Adipocyte (in vitro differentiated cells): ENCODE results near the gene ZNF236.
"Not testable (repeated sequence)": the region's sequence is repeated elsewhere in the genome, so short reads cannot be mapped to it uniquely, and the experiment has no call there.

ENCODE experiments used
- DNase-seq: peaks from one replicate; pipeline ENCODE4 v3.0.0-alpha.2; 2015; ENCODE audit warnings: low read depth
- H3K27me3 ChIP-seq: replicated peaks from 2 replicates; pipeline ENCODE4 v1.7.0; 2013; ENCODE audit warnings: mild to moderate bottlenecking, low read length, moderate library complexity; ENCODE audit not compliant: control insufficient read depth, insufficient read depth
- H3K36me3 ChIP-seq: 2 replicates; pipeline ENCODE4 v1.7.0; 2013; ENCODE audit warnings: low read length, mild to moderate bottlenecking, moderate library complexity; ENCODE audit not compliant: control insufficient read depth, insufficient read depth, severe bottlenecking
- H3K4me1 ChIP-seq: 2 replicates; pipeline ENCODE4 v1.7.0; 2013; ENCODE audit warnings: mild to moderate bottlenecking, low read length, moderate library complexity; ENCODE audit not compliant: control insufficient read depth, insufficient read depth
- H3K4me3 ChIP-seq: 2 replicates; pipeline ENCODE4 v1.7.0; 2013; ENCODE audit warnings: mild to moderate bottlenecking, low read length, moderate library complexity
- H3K9ac ChIP-seq: 2 replicates; pipeline ENCODE4 v1.7.0; 2013; ENCODE audit warnings: mild to moderate bottlenecking, low read length, moderate library complexity
- H3K9me3 ChIP-seq: 2 replicates; pipeline ENCODE4 v1.7.0; 2013; ENCODE audit warnings: mild to moderate bottlenecking, low read length, moderate library complexity; ENCODE audit not compliant: control insufficient read depth

ZNF236 gene

GRCh38 chr18:77015771-77016710, 193.7 kb downstream of the ZNF236 start:
- peaks cover 5% of the 10 kb centered on the region for H3K36me3 ChIP-seq
- H3K27me3 ChIP-seq, result no peaks in the 10 kb centered on the region
- DNase-seq, result no peak
- H3K4me1 ChIP-seq, result peaks cover 15% of the 10 kb centered on the region
- no peak overlapping the region for H3K4me3 ChIP-seq
- H3K9ac ChIP-seq, result no peak overlapping the region
- H3K9me3 ChIP-seq, result no peaks in the 10 kb centered on the region

- no peak for DNase-seq
- Histone ChIP-seq H3K27me3 (no peaks in the 10 kb centered on the region), H3K9me3 (no peaks in the 10 kb centered on the region), H3K36me3 (peaks cover 5% of the 10 kb centered on the region), H3K9ac (no peak overlapping the region), H3K4me1 (peaks cover 15% of the 10 kb centered on the region), H3K4me3 (no peak overlapping the region)
These were observed 194.6 kb downstream of the ZNF236 start for GRCh38 chr18:77016936-77017335.

- H3K4me3 ChIP-seq, result no peak overlapping the region
- no peak overlapping the region for H3K9ac ChIP-seq
- no peak for DNase-seq
- no peaks in the 10 kb centered on the region for H3K9me3 ChIP-seq
- no peaks in the 10 kb centered on the region for H3K27me3 ChIP-seq
- peaks cover 15% of the 10 kb centered on the region for H3K4me1 ChIP-seq
- H3K36me3 ChIP-seq, result peaks cover 5% of the 10 kb centered on the region
These were observed 195.0 kb downstream of the ZNF236 start for GRCh38 chr18:77017355-77017754.

- H3K9me3 ChIP-seq, H3K4me3 ChIP-seq, DNase-seq, H3K27me3 ChIP-seq, H3K36me3 ChIP-seq, H3K9ac ChIP-seq: not testable (repeated sequence)
- peaks cover 11% of the 10 kb centered on the region for H3K4me1 ChIP-seq
These were observed 196.3 kb downstream of the ZNF236 start for GRCh38 chr18:77018650-77019049.

GRCh38 chr18:77019641-77020040, 197.3 kb downstream of the ZNF236 start:
- Histone ChIP-seq H3K9ac (no peak overlapping the region), H3K27me3 (no peaks in the 10 kb centered on the region), H3K36me3 (peaks cover 5% of the 10 kb centered on the region), H3K9me3 (no peaks in the 10 kb centered on the region), H3K4me1 (peaks cover under 1% of the 10 kb centered on the region), H3K4me3 (no peak overlapping the region)
- no peak for DNase-seq
